Measurements from ENCODE around the gene POLR2A. TPM values are rescaled to one million over a fixed set of nuclear protein-coding genes. Genes with fewer than 3 reads are reported as not detected.

Gene POLR2A
- total RNA-seq, 1 experiment from 2014 or later, result 81.4 TPM

DNA sequence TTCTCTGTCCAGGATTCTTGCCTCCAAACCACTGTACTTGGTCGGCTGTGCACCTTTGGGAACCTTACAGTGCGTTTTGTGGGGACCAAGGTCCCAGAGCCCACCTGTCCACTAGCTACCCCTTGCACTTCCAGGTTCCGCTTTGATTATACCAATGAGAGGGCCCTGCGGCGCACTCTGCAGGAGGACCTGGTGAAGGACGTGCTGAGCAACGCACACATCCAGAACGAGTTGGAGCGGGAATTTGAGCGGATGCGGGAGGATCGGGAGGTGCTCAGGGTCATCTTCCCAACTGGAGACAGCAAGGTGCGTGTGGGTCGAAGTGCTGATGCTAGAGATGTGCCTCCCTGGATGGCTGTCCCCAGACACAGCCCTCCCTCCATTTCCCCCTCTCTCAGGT is 18.8 kb downstream of the POLR2A start:
- DNase-seq (ENCODE audit: low read depth), result no peak

DNA sequence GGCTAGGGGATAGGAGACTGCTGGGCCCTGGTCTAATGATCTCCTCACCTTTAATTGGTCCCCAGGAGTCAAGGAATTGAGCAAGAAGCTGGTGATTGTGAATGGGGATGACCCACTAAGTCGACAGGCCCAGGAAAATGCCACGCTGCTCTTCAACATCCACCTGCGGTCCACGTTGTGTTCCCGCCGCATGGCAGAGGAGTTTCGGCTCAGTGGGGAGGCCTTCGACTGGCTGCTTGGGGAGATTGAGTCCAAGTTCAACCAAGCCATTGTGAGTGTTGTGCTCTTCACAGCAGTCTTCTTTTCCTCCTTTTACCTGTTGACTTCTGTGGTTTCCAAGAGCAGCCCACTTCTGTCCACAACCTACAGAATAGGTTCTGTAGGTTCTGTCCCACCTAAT is 19.4 kb downstream of the POLR2A start:
- DNase-seq (ENCODE audit: low read depth), result no peak

DNA sequence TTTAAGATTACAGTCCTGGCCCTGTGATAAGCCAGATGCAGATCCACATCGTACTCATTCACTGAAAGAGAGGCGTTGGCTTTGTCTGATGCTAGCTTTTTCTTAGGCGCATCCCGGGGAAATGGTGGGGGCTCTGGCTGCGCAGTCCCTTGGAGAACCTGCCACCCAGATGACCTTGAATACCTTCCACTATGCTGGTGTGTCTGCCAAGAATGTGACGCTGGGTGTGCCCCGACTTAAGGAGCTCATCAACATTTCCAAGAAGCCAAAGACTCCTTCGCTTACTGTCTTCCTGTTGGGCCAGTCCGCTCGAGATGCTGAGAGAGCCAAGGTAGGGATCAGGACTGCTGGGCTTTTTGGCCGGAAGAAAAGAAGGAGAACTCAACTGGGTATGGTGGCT is 24.0 kb downstream of the POLR2A start:
- no peak for DNase-seq (ENCODE audit: low read depth)

DNA sequence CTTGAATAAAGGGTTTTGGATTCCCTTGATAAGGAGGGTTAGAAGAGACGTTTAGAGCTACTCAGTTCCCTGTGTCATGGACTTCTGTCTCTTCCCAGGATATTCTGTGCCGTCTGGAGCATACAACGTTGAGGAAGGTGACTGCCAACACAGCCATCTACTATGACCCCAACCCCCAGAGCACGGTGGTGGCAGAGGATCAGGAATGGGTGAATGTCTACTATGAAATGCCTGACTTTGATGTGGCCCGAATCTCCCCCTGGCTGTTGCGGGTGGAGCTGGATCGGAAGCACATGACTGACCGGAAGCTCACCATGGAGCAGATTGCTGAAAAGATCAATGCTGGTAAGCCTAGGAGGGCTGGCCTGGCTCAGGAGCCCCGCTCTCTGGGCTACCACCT is 24.7 kb downstream of the POLR2A start:
- no peak for DNase-seq (ENCODE audit: low read depth)

DNA sequence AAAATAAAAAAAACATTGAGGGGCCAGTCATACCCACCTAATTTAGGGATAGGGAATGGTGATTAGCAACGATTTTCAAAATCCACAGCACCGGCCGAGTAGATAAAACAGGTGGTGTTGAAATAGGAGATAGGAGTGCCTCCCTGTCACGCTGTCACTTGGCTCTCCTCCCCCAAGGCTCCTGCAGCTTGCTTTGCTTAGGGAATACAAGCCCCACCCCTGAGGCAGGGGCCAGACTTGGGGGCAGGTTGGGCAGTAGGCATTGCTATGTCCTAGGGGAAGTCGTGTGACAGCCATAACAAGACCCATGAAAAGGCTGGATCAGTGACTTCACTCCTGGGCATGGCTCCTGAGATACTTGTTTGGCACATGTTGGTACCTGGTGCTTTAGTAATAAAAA is 25.8 kb downstream of the POLR2A start:
- no peak for DNase-seq (ENCODE audit: low read depth)

DNA sequence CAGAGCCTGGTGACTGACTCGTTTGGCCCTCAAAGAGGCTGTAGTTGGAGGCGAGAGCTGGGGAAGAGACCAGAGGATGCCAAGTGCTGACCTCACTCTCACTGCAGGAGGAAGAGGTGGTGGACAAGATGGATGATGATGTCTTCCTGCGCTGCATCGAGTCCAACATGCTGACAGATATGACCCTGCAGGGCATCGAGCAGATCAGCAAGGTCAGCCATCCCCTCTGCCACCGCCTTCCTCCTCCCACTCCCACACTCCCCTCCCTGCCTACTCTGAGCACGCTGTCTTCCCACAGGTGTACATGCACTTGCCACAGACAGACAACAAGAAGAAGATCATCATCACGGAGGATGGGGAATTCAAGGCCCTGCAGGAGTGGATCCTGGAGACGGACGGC is 26.9 kb downstream of the POLR2A start:
- DNase-seq (ENCODE audit: low read depth), result no peak

DNA sequence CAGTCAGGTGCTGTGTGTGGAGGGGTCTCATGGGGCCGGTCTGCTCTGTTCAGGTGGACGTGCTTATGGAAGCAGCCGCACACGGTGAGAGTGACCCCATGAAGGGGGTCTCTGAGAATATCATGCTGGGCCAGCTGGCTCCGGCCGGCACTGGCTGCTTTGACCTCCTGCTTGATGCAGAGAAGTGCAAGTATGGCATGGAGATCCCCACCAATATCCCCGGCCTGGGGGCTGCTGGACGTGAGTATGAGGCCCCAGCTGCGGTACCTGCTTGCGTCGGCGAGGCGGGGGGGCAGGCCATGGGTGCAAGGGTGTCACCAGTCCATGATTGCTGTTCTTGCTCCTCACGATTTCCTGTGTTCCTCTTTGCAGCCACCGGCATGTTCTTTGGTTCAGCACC is 27.9 kb downstream of the POLR2A start:
- no peak for DNase-seq (ENCODE audit: low read depth)

DNA sequence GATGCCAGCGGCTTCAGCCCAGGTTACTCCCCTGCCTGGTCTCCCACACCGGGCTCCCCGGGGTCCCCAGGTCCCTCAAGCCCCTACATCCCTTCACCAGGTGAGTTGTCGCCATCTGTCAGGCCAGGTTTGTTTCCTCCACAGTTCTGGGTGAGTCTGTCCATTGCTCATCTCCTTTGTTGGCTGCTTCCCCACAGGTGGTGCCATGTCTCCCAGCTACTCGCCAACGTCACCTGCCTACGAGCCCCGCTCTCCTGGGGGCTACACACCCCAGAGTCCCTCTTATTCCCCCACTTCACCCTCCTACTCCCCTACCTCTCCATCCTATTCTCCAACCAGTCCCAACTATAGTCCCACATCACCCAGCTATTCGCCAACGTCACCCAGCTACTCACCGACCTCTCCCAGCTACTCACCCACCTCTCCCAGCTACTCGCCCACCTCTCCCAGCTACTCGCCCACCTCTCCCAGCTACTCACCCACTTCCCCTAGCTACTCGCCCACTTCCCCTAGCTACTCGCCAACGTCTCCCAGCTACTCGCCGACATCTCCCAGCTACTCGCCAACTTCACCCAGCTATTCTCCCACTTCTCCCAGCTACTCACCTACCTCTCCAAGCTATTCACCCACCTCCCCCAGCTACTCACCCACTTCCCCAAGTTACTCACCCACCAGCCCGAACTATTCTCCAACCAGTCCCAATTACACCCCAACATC is 28.8 kb downstream of the POLR2A start:
- no peak for DNase-seq (ENCODE audit: low read depth)

DNA sequence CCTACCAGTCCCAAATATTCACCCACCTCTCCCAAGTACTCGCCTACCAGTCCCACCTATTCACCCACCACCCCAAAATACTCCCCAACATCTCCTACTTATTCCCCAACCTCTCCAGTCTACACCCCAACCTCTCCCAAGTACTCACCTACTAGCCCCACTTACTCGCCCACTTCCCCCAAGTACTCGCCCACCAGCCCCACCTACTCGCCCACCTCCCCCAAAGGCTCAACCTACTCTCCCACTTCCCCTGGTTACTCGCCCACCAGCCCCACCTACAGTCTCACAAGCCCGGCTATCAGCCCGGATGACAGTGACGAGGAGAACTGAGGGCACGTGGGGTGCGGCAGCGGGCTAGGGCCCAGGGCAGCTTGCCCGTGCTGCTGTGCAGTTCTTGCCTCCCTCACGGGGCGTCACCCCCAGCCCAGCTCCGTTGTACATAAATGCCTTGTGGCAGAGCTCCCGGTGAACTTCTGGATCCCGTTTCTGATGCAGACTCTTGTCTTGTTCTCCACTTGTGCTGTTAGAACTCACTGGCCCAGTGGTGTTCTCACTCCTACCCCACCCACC is 29.8 kb downstream of the POLR2A start:
- no peak for DNase-seq (ENCODE audit: low read depth)

DNA sequence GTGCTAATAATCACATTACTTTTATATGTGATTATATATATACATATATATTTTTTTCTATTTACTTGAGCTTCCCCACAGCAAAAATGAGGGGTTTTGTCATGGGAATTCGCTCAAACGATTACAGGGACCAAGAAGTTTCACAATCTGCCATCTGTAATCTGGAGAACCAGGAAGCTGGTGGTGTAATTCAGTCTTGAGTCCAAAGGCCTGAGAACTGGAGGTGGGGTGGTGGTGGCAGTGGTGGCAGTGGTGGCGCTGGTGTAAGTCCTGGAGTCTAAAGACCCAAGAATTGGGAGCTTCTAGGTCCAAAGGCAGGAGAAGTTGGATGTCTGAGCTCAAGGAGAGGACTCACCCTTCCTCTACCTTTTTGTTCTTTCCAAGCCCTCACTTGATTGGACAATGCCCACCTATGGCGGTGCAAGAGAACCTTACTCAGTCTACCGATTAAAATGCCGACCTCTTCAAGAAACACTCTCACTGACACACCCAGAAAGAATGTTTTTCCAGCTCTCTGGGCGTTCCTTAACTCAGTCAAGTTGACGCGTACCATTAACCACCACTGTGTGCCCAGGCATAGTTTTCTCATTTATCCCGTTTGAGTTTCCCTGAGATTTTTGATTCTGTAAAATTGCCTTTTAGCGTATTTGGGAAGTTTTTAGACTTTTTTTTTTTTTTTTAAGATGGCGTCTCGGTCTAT is 31.9 kb downstream of the POLR2A start:
- no peak for DNase-seq (ENCODE audit: low read depth)

DNA sequence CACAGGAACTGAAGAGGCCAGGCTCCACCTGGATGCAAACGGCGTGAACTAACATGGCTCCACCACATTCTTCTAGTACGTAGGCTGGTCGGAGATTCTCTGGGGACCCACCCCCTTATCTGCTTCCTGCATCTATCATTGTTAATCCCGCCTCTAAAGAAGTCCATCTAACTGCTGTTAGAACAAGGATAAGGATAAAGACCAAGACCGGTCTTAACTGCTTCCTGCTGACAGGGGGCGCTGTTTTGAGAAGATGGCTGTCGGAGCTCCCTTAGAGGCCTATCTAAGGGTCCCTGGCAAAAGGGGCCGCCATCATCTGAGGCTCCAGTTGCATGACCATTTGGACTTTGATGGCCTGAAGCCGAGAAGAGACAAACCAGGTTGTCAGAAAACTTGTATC is 38.9 kb downstream of the POLR2A start:
- no peak for DNase-seq (ENCODE audit: low read depth)

DNA sequence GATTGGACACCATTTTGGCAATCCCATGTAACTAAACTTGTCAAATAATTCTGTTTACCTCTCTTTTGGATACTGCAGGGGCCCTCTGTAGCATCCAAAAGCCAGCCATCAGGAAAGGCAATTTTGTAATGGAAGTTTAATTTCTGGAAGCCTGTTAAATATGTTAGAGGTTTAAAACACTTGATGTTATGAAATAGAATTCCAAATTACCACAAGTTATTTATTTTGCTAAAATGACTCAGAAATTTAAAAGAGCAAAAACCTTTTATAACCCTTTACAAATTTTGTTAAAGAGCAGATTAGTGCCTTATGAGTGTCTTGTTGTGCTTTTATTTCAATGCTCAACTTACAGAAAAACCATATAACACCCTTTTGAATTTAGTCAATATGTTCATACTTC is 44.7 kb downstream of the POLR2A start:
- DNase-seq (ENCODE audit: low read depth), result no peak

DNA sequence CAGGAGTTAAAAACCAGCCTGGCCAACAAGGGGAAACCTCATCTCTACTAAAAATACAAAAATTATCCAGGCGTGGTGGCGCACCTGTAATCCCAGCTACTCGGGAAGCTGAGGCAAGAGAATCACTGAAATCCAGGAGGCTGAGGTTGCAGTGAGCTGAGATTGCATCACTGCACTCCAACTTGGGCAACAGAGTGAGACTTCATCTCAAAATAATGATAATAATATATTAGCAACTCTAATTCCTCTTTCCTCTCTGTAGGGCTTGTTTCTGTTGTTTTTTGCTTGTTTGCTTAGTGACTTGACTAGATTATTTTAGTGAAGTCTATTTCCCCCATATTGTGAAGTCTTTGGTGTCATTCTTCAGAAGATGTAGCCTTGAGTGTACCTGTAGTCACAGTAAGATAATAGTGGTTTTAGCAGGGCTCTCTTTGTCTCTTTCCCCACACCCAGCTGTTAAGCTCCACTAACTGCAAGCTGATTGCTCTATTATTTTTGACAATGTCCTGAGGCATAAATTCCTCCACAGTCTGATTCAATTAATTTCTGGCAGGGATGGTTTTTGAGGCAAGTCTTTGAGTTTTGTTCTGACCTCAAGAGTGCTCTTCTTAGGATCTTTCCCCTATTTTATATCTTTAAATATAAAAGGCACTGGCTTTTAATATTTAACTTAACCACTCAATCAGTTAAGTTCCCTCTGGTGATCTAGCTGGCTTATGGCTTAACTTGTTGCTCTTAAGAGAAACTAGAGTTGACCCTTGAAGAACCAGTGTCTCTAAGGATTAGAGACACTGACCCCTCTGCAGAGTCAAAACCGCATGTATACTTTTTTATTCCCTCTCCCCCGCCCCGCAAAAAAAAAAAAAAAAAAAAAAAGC is 46.1 kb downstream of the POLR2A start:
- no peak for DNase-seq (ENCODE audit: low read depth)

DNA sequence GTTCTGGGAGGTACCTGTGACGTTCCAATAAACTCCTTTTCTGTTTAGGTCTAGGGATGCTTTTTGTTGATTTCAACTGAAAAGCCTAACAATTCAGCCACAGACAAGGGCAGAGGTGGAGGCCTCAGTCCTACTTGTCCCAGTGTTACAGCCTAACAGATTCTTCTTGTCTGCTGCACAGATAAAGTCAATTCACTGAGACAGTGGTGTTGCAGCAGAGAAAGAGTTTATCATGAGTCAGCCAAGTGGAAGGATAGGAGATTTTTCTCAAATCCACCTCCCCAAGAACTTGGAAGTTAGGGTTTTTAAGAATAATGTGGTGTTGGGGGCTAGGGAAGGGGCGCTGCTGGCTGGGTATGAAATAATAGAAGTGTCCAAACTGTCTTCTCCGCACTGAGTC is 53.9 kb downstream of the POLR2A start:
- no peak for DNase-seq (ENCODE audit: low read depth)

DNA sequence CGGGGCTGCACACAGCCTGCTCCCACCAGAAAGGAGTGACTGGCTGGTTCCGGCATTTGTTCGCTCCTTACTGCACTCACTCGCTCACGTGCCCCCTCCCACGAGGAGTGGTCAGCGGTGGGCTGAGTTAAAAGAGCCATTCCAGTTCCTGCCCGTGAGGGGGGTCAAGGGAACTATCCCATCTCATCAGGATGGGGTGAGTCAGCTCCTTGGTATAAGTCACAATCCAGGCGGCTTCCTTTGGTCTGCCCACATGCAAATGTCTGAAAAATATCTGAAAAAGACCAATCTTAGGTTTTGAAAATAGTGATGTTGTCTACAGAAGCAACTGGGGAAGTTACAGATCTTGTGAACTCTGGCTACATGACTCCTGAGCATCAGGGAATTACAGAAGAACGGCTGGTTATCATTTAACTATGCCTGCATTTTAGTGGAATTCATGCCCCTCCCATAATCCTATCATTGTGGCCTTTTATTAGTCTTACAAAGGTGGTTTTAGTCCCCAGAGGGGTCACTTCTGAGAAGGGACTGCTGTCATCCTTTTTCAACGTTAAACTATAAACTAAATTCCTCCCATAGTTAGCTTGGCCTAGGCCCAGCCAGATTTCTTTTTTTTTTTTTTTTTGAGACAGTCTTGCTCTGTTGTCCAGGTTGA is 54.9 kb downstream of the POLR2A start:
- no peak for DNase-seq (ENCODE audit: low read depth)

DNA sequence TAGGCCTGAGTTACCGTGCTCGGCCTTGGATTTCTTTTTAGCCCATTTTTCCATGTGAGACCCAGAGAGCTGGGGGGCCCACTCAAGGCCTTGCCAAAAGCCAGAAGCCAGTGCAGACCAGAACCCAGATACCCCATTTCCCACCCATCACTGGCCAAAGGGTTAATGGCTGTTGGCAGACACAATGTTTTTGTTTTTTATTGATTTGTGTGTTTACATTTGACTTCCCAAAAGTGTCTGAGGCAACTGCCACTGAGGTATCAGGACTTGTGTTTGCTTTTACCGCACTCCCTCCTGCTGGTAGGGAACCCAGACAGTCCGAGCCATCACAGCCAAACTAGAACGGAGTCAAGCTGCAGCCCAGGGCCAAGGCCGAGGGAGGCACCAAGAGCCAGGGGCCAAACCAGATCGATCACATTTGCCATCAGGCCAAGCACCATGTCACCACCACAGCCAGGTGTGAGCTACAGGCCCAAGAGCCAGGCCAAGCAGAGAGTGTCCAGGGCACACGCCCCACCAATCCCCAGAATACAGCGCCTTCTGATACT is 57.0 kb downstream of the POLR2A start:
- no peak for DNase-seq (ENCODE audit: low read depth)

DNA sequence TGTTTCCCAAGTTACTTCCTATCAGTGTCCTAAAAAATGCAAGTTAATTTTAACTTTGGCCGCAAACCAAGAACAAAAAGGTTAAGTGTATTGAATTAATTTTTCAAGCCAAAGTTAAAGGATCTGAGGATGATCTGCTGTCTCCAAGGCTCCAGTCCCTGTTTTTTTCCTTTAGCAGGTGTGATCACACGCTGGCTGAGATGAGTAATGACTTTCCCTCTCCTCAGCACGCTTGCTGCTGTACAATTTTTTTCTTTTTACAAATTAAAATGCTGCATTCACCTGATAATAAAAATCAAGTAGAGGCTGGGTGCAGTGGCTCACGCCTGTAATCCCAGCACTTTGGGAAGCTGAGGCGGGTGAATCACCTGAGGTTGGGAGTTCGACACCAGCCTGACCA is 60.7 kb downstream of the POLR2A start:
- no peak for DNase-seq (ENCODE audit: low read depth)

DNA sequence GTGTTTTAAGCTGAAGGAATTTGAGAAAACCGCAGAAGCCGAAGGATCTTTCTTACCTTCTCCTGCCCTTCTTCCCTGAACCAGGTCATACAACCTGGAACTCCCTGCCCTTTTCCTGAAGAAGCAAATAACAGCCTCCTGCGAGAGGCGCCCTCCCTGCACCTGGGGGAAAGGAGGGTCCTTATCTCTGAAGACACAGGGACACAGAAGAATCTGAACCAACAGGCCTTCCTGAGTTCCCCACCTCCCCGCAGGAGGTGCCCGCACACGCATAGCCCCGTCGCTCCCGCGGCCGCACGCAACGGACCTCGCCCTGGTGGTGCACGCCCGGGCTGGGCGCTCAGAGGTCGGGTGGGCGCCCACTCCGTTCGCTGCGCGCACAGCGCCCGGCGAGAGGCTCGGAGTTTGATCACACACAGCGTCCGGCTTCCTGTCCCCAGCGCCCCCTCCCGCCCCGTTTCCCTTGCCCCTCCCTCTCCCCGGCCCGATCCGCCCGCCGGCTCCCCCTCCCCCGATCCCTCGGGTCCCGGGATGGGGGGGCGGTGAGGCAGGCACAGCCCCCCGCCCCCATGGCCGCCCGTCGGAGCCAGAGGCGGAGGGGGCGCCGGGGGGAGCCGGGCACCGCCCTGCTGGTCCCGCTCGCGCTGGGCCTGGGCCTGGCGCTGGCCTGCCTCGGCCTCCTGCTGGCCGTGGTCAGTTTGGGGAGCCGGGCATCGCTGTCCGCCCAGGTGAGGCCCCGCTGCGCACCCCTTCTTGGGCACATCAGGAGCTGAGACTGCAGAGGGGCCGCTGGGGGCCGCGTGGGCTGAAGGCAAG is 64.6 kb downstream of the POLR2A start, which contains the start of gene TNFSF12:
Gene TNFSF12 (plus strand): TSS at position 474 of the 816 bp plus-strand sequence. CDS start 96 bp downstream, at position 570.
- peak; percentile 15 for DNase-seq (ENCODE audit: low read depth)

Data from LHCN-M2 (cell line).